ENCODE measurements around the gene SCYL2.
"Not testable (repeated sequence)": the region's sequence is repeated elsewhere in the genome, so short reads cannot be mapped to it uniquely, and the experiment has no call there.

SCYL2 gene

DNA sequence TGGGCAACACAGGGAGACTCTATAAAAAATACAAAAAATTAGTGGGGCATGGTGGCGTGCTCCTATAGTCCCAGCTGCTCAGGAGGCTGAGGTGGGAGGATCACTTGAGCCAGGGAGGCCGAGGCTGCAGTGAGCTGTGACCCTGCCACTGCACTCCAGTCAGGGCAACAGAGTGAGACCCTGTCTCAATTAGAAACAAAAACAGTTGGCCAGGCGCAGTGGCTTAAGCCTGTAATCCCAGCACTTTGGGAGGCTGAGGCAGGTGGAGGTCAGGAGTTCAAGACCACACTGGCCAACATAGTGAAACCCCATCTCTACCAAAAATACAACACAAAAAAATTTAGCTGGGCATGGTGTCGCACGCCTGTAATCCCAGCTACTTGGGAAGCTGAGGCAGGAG is 1.9 kb upstream of the SCYL2 start:
- DNase-seq: not testable (repeated sequence)

- DNase-seq: no peak
Measured at GRCh38 chr12:100265732-100266584, 1.0 kb upstream of the SCYL2 start.

DNA sequence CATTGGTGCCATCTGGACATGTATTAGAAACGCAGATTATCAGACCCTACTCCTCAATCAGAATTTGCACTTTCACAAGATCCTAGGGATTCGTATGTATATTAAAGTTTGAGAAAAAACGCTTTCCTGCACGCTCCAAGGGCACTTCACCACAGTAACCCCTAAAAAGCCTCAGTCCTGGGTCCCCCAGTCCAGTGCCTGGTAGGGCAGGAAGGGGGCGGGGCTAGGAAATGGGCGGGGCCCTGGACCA is 467 bp upstream of the SCYL2 start:
- DNase-seq: peak; percentile 93

GRCh38 chr12:100267603-100268281 is 765 bp downstream of the SCYL2 start:
- peak; percentile 9 for DNase-seq

GRCh38 chr12:100268835-100269564 is 2.0 kb downstream of the SCYL2 start:
- DNase-seq: no peak

GRCh38 chr12:100273782-100274181 is 6.8 kb downstream of the SCYL2 start:
- DNase-seq: no peak

DNA sequence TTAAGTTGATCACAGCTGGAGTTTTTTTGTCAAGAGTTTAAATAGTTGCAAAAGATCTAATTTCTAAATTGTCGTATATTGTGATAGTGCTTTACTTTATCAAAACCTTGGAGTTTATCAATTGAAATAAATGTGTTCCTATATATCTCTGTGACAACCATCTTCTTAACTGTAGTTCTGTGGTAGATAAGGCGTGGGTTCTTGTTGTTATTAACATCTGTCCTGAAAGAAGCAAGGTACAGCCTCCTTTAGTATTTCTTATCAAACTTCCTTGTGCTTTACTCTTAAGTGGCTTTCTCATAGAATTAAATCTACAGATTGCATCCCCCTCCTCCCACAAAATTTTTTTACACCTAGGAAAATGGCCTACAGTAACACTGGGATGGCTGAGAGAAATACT is 7.3 kb downstream of the SCYL2 start:
- no peak for DNase-seq

- DNase-seq: no peak
Measured at GRCh38 chr12:100279159-100279558, 12.2 kb downstream of the SCYL2 start.

GRCh38 chr12:100279607-100280244 is 12.7 kb downstream of the SCYL2 start:
- DNase-seq: no peak

GRCh38 chr12:100284556-100284955 is 17.6 kb downstream of the SCYL2 start:
- not testable (repeated sequence) for DNase-seq

DNA sequence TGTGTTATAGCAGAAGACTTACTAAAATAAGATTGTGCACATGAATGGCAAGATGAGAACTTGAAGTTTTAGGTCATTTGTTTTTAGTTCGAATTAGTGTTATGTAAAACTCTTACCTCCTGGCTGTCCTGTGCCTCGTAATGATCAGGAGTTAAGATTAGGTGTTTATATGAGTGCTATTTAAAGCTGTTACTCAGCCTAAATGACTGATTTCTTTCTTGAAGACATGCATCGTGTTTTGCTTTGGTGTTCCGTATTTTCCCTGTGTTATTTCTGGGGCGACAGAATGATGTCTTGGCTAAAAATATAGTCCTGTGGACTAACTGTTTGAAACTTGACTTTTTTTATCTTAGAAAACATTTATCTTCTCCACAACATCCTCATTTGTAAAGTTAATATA is 22.1 kb downstream of the SCYL2 start:
- DNase-seq: no peak

DNA sequence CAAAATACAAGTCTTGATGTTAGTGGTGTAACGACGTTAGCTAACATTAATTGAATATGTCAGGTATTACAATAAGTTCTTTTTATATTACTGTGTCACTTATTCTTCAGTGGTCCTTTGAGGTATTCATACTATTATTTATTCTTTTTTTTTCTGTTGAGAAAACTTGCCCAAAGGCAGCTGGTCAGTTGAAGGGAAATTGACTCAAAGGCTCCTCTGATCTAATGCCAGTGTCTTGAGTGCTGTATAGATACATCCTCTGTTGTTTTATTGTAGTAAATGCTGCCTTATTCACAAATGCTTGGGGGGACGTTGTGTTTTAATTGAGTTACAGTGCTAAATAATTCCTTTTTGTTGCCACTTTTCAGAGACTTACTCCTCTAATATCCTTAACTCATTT is 23.0 kb downstream of the SCYL2 start:
- no peak for DNase-seq

DNA sequence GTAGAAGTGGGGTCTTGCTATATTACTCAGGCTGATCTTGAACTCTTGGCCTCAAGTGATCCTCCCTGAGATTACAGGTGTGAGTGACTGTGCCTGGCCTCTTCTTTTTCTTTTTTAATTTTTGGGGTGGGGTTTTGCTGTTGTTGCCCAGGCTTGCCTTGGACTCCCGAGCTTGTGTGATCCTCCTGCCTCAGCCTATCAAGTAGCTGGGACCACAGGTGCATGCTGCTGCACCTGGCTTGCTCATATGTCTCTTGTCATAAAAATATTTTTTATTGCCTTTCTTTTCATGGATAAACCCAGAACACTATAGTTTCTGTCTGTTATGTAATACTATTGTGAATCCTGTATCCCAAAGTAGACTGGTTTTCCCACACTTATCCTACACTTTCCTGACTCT is 26.0 kb downstream of the SCYL2 start:
- DNase-seq: no peak

DNA sequence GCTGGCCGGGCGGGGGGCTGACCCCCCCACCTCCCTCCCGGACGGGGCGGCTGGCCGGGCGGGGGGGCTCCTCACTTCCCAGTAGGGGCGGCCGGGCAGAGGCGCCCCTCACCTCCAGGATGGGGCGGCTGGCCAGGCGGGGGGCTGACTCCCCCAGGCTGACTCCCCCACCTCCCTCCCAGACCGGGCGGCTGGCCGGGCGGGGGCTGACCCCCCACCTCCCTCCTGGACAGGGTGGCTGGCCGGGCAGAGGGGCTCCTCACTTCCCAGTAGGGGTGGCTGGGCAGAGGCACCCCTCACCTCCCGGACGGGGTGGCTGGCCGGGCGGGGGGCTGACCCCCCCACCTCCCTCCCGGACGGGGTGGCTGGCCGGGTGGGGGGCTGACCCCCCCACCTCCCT is 27.4 kb downstream of the SCYL2 start:
- not testable (repeated sequence) for DNase-seq

GRCh38 chr12:100295764-100296555 is 29.0 kb downstream of the SCYL2 start:
- DNase-seq: no peak

DNA sequence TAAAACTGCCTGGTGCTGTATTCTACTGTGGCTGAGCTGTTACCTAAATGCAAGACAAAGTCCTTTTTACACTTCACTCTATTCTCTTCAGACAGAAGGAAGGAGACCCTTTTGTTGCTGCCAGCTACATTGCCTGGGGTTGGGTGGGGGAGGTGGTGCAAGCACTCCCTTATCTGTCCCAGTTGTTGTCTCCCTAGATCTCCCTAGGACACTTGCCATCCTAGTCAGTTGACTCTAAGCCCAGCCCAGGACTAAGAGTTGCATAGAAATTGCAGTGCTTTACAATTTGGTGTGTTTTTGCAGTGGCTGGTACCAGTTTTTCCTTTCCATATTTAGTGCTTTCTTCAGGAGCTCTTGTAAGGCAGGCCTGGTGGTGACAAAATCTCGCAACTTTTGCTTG is 35.1 kb downstream of the SCYL2 start:
- DNase-seq: no peak

GRCh38 chr12:100303831-100304230 is 36.9 kb downstream of the SCYL2 start:
- DNase-seq: no peak

GRCh38 chr12:100304334-100304733 is 37.4 kb downstream of the SCYL2 start:
- not testable (repeated sequence) for DNase-seq

- DNase-seq: not testable (repeated sequence)
Measured at GRCh38 chr12:100308138-100308537, 41.2 kb downstream of the SCYL2 start.

DNA sequence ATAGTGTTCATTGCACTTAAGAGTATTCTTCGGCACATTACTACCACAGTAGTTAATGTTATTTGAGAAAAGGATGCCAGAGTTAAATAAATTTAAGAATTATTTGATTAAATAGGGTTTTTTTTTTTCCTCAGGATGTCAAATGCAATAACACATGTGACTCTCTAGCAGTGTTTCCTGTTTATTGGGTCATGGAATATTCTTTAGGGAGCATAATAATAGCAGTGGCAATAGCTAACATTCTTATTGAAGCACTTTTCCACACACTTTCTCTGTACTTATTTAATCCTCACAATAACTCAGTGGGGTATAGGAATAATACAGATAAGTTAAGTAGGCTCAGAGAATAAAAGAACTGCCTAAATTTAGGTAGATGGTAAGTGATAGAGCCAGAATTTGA is 44.3 kb downstream of the SCYL2 start:
- no peak for DNase-seq

- no peak for DNase-seq
Measured at GRCh38 chr12:100317371-100317770, 50.4 kb downstream of the SCYL2 start.

DNA sequence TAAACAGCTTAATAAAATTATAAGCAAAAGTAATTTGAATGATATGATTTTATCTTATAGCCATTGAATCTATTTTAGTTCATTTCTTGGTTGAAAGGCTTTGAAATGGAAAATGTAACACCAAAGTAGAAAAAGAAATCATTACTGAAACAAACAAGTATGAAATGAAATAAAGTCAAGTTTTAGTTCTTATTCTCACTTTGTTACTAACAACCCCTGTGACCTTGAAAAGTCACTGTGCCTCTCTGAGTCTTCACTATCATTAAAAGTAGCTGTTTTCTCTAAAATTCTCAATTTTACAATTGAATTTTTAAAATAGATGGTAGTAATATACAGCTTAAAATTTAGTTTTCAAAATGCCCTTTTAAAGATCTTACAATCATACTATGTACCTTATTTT is 57.5 kb downstream of the SCYL2 start:
- no peak for DNase-seq

DNA sequence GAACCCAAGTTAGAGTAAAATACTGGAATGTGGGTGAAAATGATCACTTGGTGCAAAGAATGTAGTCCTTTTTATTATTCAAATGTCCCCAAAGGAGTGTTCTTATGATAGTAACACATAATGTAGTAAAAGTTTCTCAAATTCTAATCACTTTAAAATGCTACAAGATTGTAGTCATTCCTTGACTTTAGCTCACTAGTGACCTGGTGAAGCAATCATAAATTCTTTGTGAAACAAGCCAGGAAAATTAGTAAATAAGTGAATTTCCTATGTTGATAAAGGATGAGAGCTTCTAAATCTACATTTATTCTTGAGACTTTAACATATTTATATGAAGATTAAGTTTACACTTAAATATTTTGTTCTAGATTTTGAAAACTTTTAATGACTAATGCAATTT is 59.2 kb downstream of the SCYL2 start:
- no peak for DNase-seq

All from activated CD4-positive, alpha-beta T cell treated with anti-CD3 and anti-CD28 coated beads, Interleukin-2, amount 50 U/mL, for 16 hours (primary cell).